ENCODE measurements around the gene CD93.
A peak's percentile ranks its signal among the peaks of the same experiment; 100 is the strongest.

- TF ChIP-seq CTCF (IDR thresholded peaks at IDR 0.05) (peak; percentile 61 to 94 (median 87)), POLR2A (IDR thresholded peaks at IDR 0.05) (peak in 2 of 4 donors; percentile 28 to 39), POLR2AphosphoS5 (IDR thresholded peaks at IDR 0.05) (peak in 1 of 2 donors; percentile 57), EP300 (IDR thresholded peaks at IDR 0.05) (no peak)
Observed at GRCh38 chr20:23048283-23049200, 37.6 kb downstream of the CD93 start.

Data from upper lobe of left lung (tissue), 4 donors.